T-helper 1 cell treated with Interleukin-12 subunit alpha and Interleukin-12 subunit beta and Interleukin-4 antibody, amounts not matched to agents 30 ng/mL and 1 ng/mL, for 36 hours (primary cell): ENCODE data around the gene VGLL1. TPM values are rescaled to one million over a fixed set of nuclear protein-coding genes. Genes with fewer than 3 reads are reported as not detected.

ENCODE experiments used
- intact Hi-C: fragments of 100-400 bp; cut with micrococcal nuclease; formaldehyde crosslinking; loops from one replicate; pipeline ENCODE4 v1.15.1; 2024
- total RNA-seq: library from RNA; stranded (reverse); gene quantifications from 2 replicates; pipeline ENCODE4 v1.2.3, GENCODE V29; 2022

VGLL1 gene
- total RNA-seq, 1 donor from 2014 or later: not detected

DNA sequence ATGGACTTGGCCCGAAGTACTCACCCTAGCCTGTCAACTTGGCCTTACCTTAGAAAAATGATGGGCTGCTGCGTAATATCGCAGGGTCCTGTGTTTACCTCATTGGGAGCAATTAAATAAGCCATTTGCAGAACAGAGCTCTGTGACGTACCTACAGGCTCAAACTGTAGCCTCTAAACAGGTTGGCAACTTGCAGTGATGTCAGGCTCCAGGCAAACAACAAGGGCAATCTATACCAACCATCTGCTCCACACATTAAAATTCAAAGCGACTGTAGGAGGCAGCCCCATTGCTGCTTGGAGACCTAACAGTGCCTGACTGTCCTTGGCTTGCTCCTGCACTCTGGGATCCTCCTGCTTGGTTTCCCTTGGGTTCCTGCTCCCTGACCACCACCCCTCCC lies 17.2 kb downstream of the VGLL1 start:
- intact Hi-C loops: no loop called here

DNA sequence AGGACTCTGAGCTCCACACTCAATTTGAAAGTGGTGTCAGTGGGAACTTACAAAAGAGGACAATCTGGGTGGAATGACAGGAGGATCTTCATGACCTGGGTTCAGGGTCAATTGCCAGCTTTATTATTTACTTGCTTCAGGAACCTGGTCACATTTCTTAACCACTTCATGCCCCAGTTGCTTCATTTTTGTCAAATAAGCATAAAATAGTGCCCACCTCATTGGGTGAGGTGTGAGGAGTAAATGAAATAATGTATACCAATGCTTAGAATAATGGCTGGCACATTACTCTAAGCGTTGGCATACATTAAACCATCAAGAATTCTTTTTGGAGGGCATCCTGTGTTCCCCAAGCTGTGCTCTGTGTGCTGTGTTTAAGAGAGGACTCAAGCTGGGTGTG lies 19.4 kb downstream of the VGLL1 start:
- intact Hi-C loops: no loop called here

DNA sequence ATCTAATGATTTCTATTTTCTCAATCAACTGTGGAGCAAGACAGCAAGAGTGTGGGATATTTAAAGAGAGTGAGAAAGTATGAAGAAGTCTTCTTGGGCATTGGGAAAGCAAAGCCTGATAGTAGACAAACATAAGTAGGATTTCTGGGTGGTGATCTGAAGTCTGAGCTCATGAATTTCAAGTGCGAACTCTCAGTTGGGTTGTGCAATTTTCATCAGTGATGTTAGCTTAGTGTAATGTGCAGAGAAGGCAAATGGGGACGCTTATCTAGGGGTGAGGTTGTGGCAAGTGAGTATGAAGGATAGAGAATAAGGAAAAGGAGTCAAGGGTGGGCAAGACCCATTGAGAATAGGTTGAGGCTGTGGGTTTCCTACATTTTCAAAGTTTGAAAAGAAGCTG lies 23.7 kb downstream of the VGLL1 start:
- intact Hi-C loops: no loop called here

DNA sequence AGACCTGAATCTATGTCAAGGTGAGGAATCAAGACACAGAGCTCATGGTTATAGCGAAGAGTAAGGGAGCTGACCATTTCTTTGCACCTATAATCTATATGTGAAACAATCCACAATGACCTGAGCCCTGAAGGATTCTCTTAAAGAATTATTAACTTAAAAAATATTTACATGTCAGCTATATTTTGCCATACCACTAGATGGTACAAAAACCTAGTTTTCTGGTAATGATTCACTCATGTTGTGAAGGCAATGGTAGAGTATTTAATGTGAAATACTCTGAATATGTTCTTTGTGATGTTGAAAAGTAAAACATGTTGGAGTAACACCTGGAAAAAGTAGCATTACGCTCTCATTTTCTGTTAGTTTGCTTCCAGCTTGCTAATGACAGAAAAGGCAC lies 40.0 kb downstream of the VGLL1 start:
- intact Hi-C loops: loop anchor here (1.0 to 10.0 kb wide), 2 partner anchors 122 to 157 kb away; no protein-coding TSS in a partner anchor

DNA sequence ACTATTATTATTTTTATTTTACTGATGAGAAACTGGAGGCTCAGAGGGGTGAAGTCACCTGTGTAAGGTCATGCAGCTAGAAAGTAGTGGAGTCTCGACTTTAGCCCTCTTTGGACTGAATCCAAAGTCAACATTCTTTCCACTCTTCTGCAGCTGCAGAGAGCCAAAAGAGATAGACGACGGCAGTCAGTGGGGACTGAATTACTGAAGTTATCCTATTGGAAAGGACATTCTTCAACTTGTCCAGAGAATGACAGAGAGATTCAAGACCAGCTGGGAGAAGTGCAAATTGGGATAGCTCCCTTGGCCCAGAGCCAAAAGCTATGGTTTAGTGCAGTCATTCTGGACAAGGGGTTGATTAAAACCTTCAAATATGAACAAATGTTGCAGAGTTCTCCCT lies 42.5 kb downstream of the VGLL1 start:
- intact Hi-C loops: loop anchor here (10.0 kb wide), 1 partner anchor 160 kb away; no protein-coding TSS in a partner anchor

DNA sequence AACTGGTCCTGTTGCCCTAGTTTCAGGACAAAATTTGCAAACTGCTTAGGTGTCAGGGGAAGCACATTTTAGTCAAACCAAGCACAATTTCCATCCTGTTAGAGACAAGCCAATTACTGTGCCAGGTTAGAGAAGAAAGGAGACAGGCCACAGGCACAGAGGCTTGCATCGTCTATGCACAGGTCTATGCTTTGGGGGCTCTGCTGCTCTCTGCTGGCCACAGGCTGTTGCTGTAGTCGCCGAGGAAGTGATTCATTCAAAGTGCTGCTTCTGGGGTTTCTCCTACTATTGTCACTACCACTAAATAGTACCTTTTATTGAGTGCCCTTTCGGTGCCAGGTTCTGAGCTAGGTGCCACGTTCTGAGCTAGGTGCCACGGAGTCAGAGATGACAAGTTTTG lies 45.5 kb downstream of the VGLL1 start:
- intact Hi-C loops: loop anchor here (1.0 to 10.0 kb wide), 11 partner anchors 9 to 549 kb away; partner anchors contain the start of genes CD40LG, HTATSF1 and MAP7D3

DNA sequence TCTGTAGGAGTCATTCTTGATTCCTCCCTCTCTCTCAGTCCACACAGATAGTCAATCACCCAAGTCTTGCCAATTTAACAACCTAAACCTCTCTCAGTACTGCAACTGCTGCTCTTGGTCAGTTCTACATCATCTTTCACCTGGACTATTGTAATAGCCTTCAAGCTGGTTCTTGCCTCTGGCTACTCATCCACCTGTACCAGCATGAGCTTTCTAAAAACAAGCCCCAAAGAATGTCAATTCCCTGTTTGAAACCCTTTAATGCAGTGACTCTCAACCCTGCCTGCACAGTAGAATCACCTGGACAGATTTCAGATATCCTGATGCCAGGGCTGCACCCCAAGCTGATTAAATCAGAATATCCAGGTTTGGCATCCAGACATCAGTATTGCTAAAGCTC lies 48.3 kb downstream of the VGLL1 start:
- intact Hi-C loops: loop anchor here (10.0 kb wide), 1 partner anchor 1056 kb away; the partner anchor contains the start of gene INTS6L

DNA sequence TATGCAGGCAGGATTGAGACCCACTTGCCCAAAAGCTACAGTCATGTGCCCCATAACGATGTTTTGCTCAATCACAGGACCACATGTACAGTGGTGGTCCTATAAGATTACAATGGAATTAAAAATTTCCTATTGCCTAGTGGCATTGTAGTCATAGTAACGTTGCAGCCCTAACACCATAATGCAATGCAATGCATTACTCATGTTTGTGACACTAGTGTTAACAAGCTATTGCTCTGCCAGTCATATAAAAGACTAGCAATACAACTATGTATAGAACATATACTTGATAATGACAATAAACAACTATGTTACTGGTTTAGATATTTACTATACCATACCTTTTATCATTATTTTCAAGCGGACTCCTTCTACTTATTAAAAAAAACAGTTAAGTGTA lies 50.6 kb downstream of the VGLL1 start:
- intact Hi-C loops: loop anchor here (10.0 kb wide), 1 partner anchor 1058 kb away; the partner anchor contains the start of gene INTS6L

DNA sequence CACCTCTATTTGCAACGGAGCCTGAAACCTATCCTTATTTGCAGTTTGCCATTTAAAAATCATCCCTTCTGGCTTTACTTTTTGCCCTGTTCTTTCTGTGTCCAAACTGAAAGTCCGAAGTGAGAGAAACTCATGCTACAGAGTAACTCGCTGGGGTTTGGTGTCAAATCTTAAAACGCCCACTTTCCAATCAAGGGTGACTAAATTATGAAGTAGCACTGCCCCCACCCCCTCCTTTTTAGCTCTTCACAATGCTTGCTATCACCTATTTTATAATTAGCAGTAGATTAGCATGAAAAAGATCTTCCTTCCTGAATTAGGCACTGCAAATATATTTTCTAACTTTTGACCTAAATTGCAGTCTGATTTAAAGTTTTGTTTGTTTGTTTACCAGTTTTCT lies 52.5 kb downstream of the VGLL1 start:
- intact Hi-C loops: loop anchor here (2.0 to 10.0 kb wide), 3 partner anchors 14 to 1060 kb away; partner anchors contain the start of gene INTS6L

DNA sequence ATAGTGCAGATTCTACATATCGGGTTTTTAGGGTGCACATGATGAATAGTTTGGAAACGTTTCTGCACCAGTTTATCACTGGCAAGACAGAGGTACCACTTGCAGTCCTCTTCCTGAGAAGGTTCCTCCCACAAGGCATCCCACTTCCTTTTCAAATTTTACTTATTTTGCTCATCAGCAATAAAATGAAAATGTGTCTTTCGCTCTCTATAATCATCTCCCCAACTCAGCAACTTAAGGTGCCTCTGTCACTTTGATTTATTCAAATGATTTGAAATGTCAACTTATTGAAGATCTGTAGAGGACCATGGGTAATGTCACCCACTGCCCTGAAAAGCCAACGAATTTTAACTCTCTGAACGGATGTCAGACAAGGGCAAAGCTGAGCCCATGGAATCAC lies 53.2 kb downstream of the VGLL1 start:
- intact Hi-C loops: loop anchor here (2.0 to 10.0 kb wide), 6 partner anchors 14 to 1060 kb away; partner anchors contain the start of gene INTS6L

DNA sequence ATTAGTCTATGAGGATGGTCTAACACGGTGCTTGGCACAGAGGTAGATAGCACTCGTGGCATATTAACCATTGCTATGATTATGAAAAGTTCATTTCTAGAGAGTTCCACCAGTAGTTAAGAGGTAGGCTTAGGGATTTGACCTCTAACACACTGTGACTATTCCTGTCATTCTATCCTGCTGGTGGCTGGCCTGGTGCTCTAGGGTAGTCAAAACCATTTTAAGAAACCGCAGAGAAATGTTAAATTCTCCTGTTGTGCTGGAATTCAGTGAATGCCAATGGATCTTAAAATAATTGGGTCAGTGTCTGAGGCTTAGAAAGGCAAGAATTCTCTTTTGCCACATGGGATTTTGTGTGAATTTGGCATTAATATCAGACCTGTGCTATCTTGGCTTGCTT lies 53.9 kb downstream of the VGLL1 start:
- intact Hi-C loops: loop anchor here (1.0 to 10.0 kb wide), 8 partner anchors 9 to 1061 kb away; partner anchors contain the start of gene INTS6L

DNA sequence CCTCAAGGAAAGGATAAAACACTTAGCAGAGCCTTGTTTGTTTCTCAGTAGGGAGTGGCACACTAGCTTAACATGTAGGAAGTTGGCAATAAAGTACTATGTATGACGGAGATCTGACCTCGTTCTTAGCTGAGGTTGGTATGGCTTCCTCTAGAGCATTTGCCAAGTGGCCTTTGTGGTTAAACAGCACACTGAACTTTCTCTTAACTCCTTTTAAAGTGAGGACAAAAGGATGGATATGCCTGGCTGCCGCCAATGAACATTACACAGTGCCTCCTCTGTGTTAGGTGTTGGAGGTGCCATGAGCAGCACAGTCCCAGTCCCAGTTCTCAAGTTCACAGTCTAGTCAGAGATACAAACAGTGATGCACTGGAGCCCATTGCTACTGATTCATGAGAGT lies 54.4 kb downstream of the VGLL1 start:
- intact Hi-C loops: loop anchor here (1.0 to 10.0 kb wide), 6 partner anchors 9 to 1062 kb away; partner anchors contain the start of gene INTS6L

DNA sequence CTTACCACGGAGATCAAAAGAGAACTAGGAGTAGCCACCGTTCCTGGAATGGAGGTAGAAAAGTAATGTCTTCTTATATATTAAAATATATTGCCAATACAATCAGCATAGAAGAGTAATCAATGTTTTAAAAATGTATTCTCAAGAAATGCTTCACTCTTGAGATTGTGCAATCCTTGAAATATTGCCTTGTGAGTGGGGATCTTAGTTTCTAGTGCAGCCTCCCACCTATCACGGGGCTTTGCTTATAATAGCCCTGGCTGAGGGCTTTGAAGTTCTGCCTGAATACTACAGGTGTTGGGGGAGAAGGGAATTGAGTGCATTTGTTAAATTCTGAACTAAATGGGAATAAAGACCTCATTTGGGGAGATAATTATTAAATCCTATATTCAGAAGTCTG lies 55.5 kb downstream of the VGLL1 start:
- intact Hi-C loops: loop anchor here (5.0 to 10.0 kb wide), 4 partner anchors 85 to 1063 kb away; partner anchors contain the start of gene INTS6L

DNA sequence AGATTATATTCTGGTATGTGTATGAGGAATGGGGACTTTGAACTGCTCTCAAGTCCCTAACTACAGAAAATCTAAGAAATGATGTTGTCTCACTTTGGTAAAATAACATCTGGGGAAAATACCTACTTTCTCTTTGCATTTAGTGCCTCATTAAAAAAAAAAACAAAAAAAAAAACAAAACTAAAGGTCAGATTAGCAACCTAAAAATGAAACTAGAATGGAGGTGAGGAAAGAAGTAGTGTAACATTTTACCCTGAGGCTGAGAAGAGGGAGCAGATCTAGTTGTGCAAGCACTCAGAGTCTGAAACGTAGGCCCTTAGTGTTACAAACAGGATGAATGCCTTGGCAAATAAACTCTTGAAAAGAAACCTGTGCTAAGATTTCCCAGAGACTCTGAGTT lies 56.0 kb downstream of the VGLL1 start:
- intact Hi-C loops: loop anchor here (1.0 to 10.0 kb wide), 9 partner anchors 11 to 1063 kb away; partner anchors contain the start of genes CD40LG and INTS6L

DNA sequence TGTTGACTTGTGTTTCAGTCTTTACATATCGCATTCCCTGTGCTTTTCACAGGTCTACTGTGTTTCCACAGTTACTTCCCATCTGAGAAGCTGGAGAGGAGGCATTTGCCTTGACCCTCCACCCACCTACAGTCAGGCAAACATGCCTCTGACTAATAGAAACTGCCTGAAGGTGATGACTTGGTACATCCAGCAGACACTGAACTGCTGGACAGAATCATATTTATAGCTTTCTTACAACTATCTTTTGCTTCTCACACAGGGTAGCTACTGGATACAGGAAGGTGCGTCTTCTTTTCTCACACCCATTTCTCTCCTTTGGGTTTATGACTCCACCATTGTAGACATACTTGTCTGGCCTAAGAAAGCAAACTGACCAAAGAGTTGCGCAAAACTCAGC lies 58.0 kb downstream of the VGLL1 start:
- intact Hi-C loops: loop anchor here (2.0 to 10.0 kb wide), 6 partner anchors 59 to 1065 kb away; partner anchors contain the start of genes CD40LG, INTS6L and SLC9A6

DNA sequence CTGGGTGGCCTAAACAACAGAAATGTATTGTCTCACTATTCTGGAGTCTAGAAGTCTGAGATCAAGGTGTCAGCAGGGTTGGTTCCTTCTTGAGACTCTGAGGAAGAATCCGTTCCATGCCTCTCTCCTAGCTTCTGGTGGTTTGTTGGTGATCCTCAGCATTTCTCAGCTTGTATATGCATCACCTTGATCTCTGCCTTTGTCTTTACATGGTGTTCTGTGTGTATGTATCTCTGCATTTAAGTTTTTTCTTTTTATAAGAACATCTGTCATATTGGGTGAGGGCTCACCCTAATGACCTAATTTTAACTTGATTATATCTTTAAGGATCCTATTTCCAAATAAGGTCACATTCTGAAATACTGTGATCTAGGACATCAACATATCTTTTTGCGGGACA lies 65.3 kb downstream of the VGLL1 start:
- intact Hi-C loops: loop anchor here (10.0 kb wide), 1 partner anchor 613 kb away; the partner anchor contains the start of gene SLC9A6

DNA sequence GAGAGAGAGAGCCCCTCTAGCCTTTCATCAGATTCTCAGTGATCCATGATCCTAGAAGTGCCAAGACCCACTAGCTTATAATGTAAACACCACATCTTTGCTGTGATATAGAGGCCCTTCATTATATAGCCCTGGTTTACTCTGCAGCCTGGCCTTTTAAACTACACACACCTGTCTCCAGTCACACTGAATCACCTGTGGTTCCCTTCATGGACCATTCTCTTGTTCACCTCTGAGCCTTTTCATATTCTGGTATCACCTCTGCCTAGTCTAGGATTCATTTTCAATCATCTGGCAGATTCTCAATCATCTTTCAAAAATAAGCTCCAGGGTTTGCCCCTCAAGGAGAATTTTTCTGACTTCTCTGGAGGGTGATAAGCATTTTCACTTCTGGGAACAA lies 65.9 kb downstream of the VGLL1 start:
- intact Hi-C loops: loop anchor here (2.0 to 10.0 kb wide), 2 partner anchors 13 to 613 kb away; partner anchors contain the start of gene SLC9A6

DNA sequence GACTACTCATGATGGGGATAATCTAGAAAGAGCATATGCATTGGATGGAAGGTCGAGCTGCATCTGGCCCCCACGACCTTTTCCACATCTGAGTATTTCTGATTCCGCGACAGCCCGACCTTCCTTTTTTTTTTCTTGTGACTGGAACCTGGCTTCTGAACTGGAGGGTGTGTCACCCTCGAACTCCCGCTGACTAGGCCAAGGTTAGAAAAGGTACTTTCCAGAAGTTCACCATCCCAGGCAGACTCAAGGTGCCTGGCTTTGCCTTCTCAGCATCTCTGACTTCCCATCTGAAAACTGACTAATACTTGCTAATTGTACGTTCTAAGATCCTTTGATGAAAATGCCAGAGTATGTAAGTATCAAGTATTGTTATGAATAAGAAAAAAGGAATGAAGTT lies 66.6 kb downstream of the VGLL1 start:
- intact Hi-C loops: loop anchor here (1.0 to 10.0 kb wide), 3 partner anchors 10 to 614 kb away; partner anchors contain the start of gene SLC9A6

DNA sequence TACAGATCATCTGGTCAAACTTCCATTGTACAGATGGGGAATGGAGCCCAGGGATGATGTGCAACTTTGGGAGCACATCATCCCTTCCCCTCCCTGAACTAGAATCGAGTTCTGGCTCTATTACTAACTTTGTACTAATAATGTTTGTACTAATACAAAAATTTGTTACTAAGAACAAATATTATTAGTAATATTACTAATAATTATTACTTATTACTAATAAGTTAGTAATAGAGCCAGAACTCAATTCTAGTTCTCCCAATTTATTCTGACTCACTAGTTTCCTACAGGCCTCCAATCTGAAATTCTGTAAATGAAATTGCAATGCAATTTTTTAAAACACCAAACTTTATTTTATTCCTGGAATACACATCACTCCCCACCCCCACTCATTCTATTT lies 68.0 kb downstream of the VGLL1 start:
- intact Hi-C loops: no loop called here
